Prostate gland (tissue), 2 donors: Measurements from ENCODE around the gene PPP2R2D. TPM values are rescaled to one million over a fixed set of nuclear protein-coding genes. Genes with fewer than 3 reads are reported as not detected.

Experiments
- DNase-seq: peaks from one replicate; pipeline ENCODE4 v3.0.0-alpha.2; 2019; ENCODE audit warnings: low spot score
- H3K27ac ChIP-seq, 2 donors: fragments of 200-600 bp; sonication (generic); 2 replicates each; pipeline ENCODE4 v1.5.1; 2017 to 2019
- H3K27me3 ChIP-seq: fragments of 200-600 bp; sonication (generic); replicated peaks from 2 replicates; pipeline ENCODE4 v1.5.1; 2019; ENCODE audit not compliant: insufficient read depth
- H3K36me3 ChIP-seq, 2 donors: fragments of 200-600 bp; sonication (generic); 1 replicate in 1 of 2; 2 replicates in 1 of 2; pipeline versions ENCODE4 v1.5.1 to v1.8.1; 2017 to 2019
- H3K4me1 ChIP-seq: fragments of 200-600 bp; sonication (generic); replicated peaks from 2 replicates; pipeline ENCODE4 v1.5.1; 2019
- H3K4me3 ChIP-seq, 2 donors: fragments of 200-600 bp; sonication (generic); 2 replicates each; pipeline ENCODE4 v1.5.1; 2017 to 2019
- H3K9me3 ChIP-seq: fragments of 200-600 bp; sonication (generic); 2 replicates; pipeline ENCODE4 v1.5.1; 2017
- CTCF ChIP-seq, 4 experiments: fragments of 200-600 bp in 2 of 4; fragments of 450-650 bp in 2 of 4; sonication (generic) in 2 of 4; IDR thresholded peaks; 1 replicate in 3 of 4; 2 replicates in 1 of 4; pipeline ENCODE4 v1.5.1; 2016 to 2019; ENCODE audit warnings: antibody characterized with exemption in 4 of 4, mild to moderate bottlenecking in 2 of 4, moderate library complexity in 2 of 4
- POLR2A ChIP-seq: fragments of 450-650 bp; IDR thresholded peaks from one replicate; pipeline ENCODE4 v1.6.1; 2016; ENCODE audit warnings: antibody characterized with exemption, mild to moderate bottlenecking
- POLR2AphosphoS5 ChIP-seq: sonication (generic); formaldehyde crosslinking; IDR thresholded peaks from one replicate; pipeline ENCODE4 v1.6.1; 2017; ENCODE audit warnings: antibody characterized with exemption
- WGBS: methylation state at CpG from one replicate; pipeline ENCODE4 v1.1.5; 2018; 5-methylcytosine and 5-hydroxymethylcytosine counted together
- intact Hi-C: fragments of 100-400 bp; cut with DNase I; formaldehyde crosslinking; loops from one replicate; pipeline ENCODE4 v1.14.2; 2022
- total RNA-seq, 2 donors: library from RNA; depleted of rRNA; stranded (reverse); fragments of >200 nt; gene quantifications; one replicate each; pipeline ENCODE4 v1.1.0, GENCODE V29; 2016

PPP2R2D gene
- total RNA-seq, 2 donors from 2014 or later: 37.0 to 55.2 TPM

- no peaks in the 10 kb centered on the region for H3K36me3 ChIP-seq
- no peak overlapping the region for H3K4me3 ChIP-seq
- H3K27me3 ChIP-seq: no peaks in the 10 kb centered on the region
- no peak overlapping the region for H3K27ac ChIP-seq
- DNase-seq: no peak
- intact Hi-C loops: no loop called here
- no peaks in the 10 kb centered on the region for H3K9me3 ChIP-seq
- no peaks in the 10 kb centered on the region for H3K4me1 ChIP-seq
- WGBS: 65% methylated on average over 7 of the region's 7 CpGs
- TF ChIP-seq POLR2AphosphoS5 (no peak), POLR2A (no peak), CTCF (IDR thresholded peaks at IDR 0.05) (no peak)
Measured at GRCh38 chr10:131860311-131860710, 40.5 kb upstream of the PPP2R2D start.

GRCh38 chr10:131860806-131861440 lies 39.9 kb upstream of the PPP2R2D start:
- H3K4me3 ChIP-seq: no peak overlapping the region
- no peak for DNase-seq
- H3K9me3 ChIP-seq: no peaks in the 10 kb centered on the region
- WGBS: 42% methylated on average over 11 of the region's 11 CpGs
- H3K36me3 ChIP-seq: no peaks in the 10 kb centered on the region
- TF ChIP-seq POLR2AphosphoS5 (no peak), CTCF (IDR thresholded peaks at IDR 0.05) (no peak), POLR2A (no peak)
- H3K27me3 ChIP-seq: no peaks in the 10 kb centered on the region
- no peak overlapping the region for H3K27ac ChIP-seq
- no peaks in the 10 kb centered on the region for H3K4me1 ChIP-seq
- intact Hi-C loops: no loop called here

- H3K27ac ChIP-seq: no peak overlapping the region
- H3K4me1 ChIP-seq: no peaks in the 10 kb centered on the region
- no peak for DNase-seq
- no peaks in the 10 kb centered on the region for H3K36me3 ChIP-seq
- WGBS: 66% methylated on average over 4 of the region's 4 CpGs
- no peak overlapping the region for H3K4me3 ChIP-seq
- H3K9me3 ChIP-seq: no peaks in the 10 kb centered on the region
- no peaks in the 10 kb centered on the region for H3K27me3 ChIP-seq
- intact Hi-C loops: no loop called here
- TF ChIP-seq CTCF (IDR thresholded peaks at IDR 0.05) (no peak), POLR2A (no peak), POLR2AphosphoS5 (no peak)
Measured at GRCh38 chr10:131862548-131862947, 38.3 kb upstream of the PPP2R2D start.

GRCh38 chr10:131865223-131865917 lies 35.4 kb upstream of the PPP2R2D start:
- no peak for DNase-seq
- Histone ChIP-seq H3K36me3 (no peaks in the 10 kb centered on the region), H3K4me3 (no peak overlapping the region), H3K9me3 (no peaks in the 10 kb centered on the region), H3K27ac (no peak overlapping the region), H3K4me1 (no peaks in the 10 kb centered on the region), H3K27me3 (no peaks in the 10 kb centered on the region)
- intact Hi-C loops: no loop called here
- 69% methylated on average over 14 of the region's 14 CpGs for WGBS
- TF ChIP-seq CTCF (IDR thresholded peaks at IDR 0.05): no peak
- no peak for TF ChIP-seq POLR2AphosphoS5
- TF ChIP-seq POLR2A: no peak

GRCh38 chr10:131866673-131867072 lies 34.1 kb upstream of the PPP2R2D start:
- H3K9me3 ChIP-seq: no peaks in the 10 kb centered on the region
- DNase-seq: no peak
- no peak overlapping the region for H3K27ac ChIP-seq
- intact Hi-C loops: no loop called here
- TF ChIP-seq POLR2AphosphoS5 (no peak), CTCF (IDR thresholded peaks at IDR 0.05) (no peak), POLR2A (no peak)
- H3K27me3 ChIP-seq: no peaks in the 10 kb centered on the region
- no peaks in the 10 kb centered on the region for H3K36me3 ChIP-seq
- no peaks in the 10 kb centered on the region for H3K4me1 ChIP-seq
- WGBS: 78% methylated on average over 10 of the region's 10 CpGs
- H3K4me3 ChIP-seq: no peak overlapping the region
